OCI-M2 (cell line): ENCODE data around the gene TBXA2R.

Experiments used
- DNase-seq: peaks from one replicate; lab custom pipeline; 2025; ENCODE audit not compliant: unreplicated experiment; lab: John Stamatoyannopoulos, UW

The TBXA2R gene

GRCh38 chr19:3556978-3557460 lies 49.7 kb downstream of the TBXA2R start:
- no peak for DNase-seq

GRCh38 chr19:3556423-3556977 lies 50.2 kb downstream of the TBXA2R start:
- no peak for DNase-seq

- no peak for DNase-seq
These were observed 50.8 kb downstream of the TBXA2R start for GRCh38 chr19:3555653-3556422.

- no peak for DNase-seq
These were observed 52.2 kb downstream of the TBXA2R start for GRCh38 chr19:3554254-3555083.

GRCh38 chr19:3551792-3552095 lies 54.9 kb downstream of the TBXA2R start:
- no peak for DNase-seq

GRCh38 chr19:3550947-3551791 lies 55.5 kb downstream of the TBXA2R start:
- no peak for DNase-seq

GRCh38 chr19:3549816-3550215 lies 56.9 kb downstream of the TBXA2R start:
- DNase-seq: no peak

- no peak for DNase-seq
These were observed 58.1 kb downstream of the TBXA2R start for GRCh38 chr19:3548606-3549005.

GRCh38 chr19:3547767-3548282 lies 58.9 kb downstream of the TBXA2R start:
- DNase-seq: no peak

- no peak for DNase-seq
These were observed 59.4 kb downstream of the TBXA2R start for GRCh38 chr19:3547301-3547731.

GRCh38 chr19:3546119-3546518 lies 60.6 kb downstream of the TBXA2R start:
- no peak for DNase-seq

- no peak for DNase-seq
These were observed 61.0 kb downstream of the TBXA2R start for GRCh38 chr19:3545669-3546034.

GRCh38 chr19:3544742-3545668 lies 61.7 kb downstream of the TBXA2R start:
- no peak for DNase-seq
